Measurements from ENCODE around the gene KIF3A.

- TF ChIP-seq CTCF (IDR thresholded peaks at IDR 0.05) (no peak), POLR2A (IDR thresholded peaks at IDR 0.05) (no peak), EP300 (IDR thresholded peaks at IDR 0.05) (no peak)
Observed at GRCh38 chr5:132737982-132738681, 786 bp upstream of the KIF3A start.
